A549 (cell line): ENCODE measurements around the gene NUDT14. TPM values are rescaled to one million over a fixed set of nuclear protein-coding genes. Genes with fewer than 3 reads are reported as not detected.

Experiments used
- ATAC-seq, 2 experiments: fragments of 200-7000 bp in 1 of 2; fragments of >200 bp in 1 of 2; cut with Nextera tagmentation in 1 of 2; cut with Tn5 transposase in 1 of 2; 3 replicates each; pipeline versions ENCODE4 v1.8.0 to v1.9.1; 2018 to 2020; ENCODE audit warnings: mild to moderate bottlenecking in 1 of 2, moderate library complexity in 1 of 2
- CTCF ChIA-PET: fragments of 300-600 bp; sonication (Branson Sonifier 250); formaldehyde crosslinking; extraction: SDS; loops from one replicate; lab custom pipeline; 2021; ENCODE audit warnings: antibody characterized with exemption, inconsistent platforms; lab: Yijun Ruan, JAX
- POLR2A ChIA-PET: fragments of 350-600 bp; formaldehyde crosslinking; extraction: SDS; loops from one replicate; lab custom pipeline; 2021; ENCODE audit warnings: antibody characterized with exemption, inconsistent platforms; lab: Yijun Ruan, JAX
- DNase-seq, 2 experiments: peaks; one replicate each; pipeline versions ENCODE4 v3.0.0 to v3.0.0-alpha.2; 2011 to 2016; ENCODE audit warnings: low read depth in 1 of 2, low spot score in 1 of 2
- FAIRE-seq: peaks from 2 replicates; lab custom pipeline; 2011; peaks lifted over from hg19 to GRCh38; lab: Jason Lieb, UNC
- H3K27ac ChIP-seq, 2 experiments: fragments of >200 bp; sonication (Bioruptor Twin); formaldehyde crosslinking; 3 replicates each; pipeline ENCODE4 v1.5.1; 2016 to 2017
- H3K4me1 ChIP-seq: fragments of >200 bp; sonication (Bioruptor Twin); formaldehyde crosslinking; 3 replicates; pipeline ENCODE4 v1.6.1; 2016
- H3K4me2 ChIP-seq: fragments of >200 bp; sonication (Bioruptor Twin); formaldehyde crosslinking; 3 replicates; pipeline ENCODE4 v1.6.1; 2016
- H3K4me3 ChIP-seq: fragments of >200 bp; sonication (Bioruptor Twin); formaldehyde crosslinking; 3 replicates; pipeline ENCODE4 v1.5.1; 2016
- H3K9me3 ChIP-seq: fragments of >200 bp; sonication (Bioruptor Twin); formaldehyde crosslinking; 3 replicates; pipeline ENCODE4 v1.6.1; 2016
- BCL3 ChIP-seq: fragments of >200 bp; sonication (Bioruptor Twin); formaldehyde crosslinking; IDR thresholded peaks from 3 replicates; pipeline ENCODE4 v1.6.1; 2016
- BHLHE40 ChIP-seq: IDR thresholded peaks from 2 replicates; pipeline ENCODE4 v1.6.1; 2012; ENCODE audit warnings: low read depth, low read length, inconsistent platforms
- CBX2 ChIP-seq: fragments of 200-600 bp; sonication (generic); IDR thresholded peaks from 2 replicates; pipeline ENCODE4 v1.6.1; 2016; ENCODE audit warnings: low read depth, mild to moderate bottlenecking, borderline replicate concordance
- CBX8 ChIP-seq: fragments of 200-600 bp; sonication (generic); IDR thresholded peaks from 2 replicates; pipeline ENCODE4 v1.6.1; 2016
- CHD4 ChIP-seq: fragments of 200-600 bp; sonication (generic); IDR thresholded peaks from 2 replicates; pipeline ENCODE4 v1.6.1; 2016; ENCODE audit warnings: antibody characterized with exemption, mild to moderate bottlenecking, borderline replicate concordance
- CTCF ChIP-seq: fragments of >200 bp; sonication (Bioruptor Twin); formaldehyde crosslinking; IDR thresholded peaks from 3 replicates; pipeline ENCODE4 v1.5.1; 2016
- EHF ChIP-seq: fragments of 250-450 bp; sonication (Bioruptor Pico); IDR thresholded peaks from 2 replicates; pipeline ENCODE4 v1.5.0; 2020; ENCODE audit warnings: mild to moderate bottlenecking
- ELK1 ChIP-seq: fragments of 150-350 bp; IDR thresholded peaks from 2 replicates; pipeline ENCODE4 v1.6.1; 2014; ENCODE audit warnings: low read depth, mild to moderate bottlenecking, low read length
- FOSL2 ChIP-seq, 2 experiments: fragments of 450-650 bp in 1 of 2; fragments of >200 bp in 1 of 2; sonication (Bioruptor Twin) in 1 of 2; formaldehyde crosslinking; IDR thresholded peaks; 2 replicates each; pipeline versions ENCODE4 v1.5.0 to v1.6.1; 2016 to 2020; ENCODE audit warnings: mild to moderate bottlenecking in 1 of 2, moderate library complexity in 1 of 2
- HES2 ChIP-seq: fragments of >200 bp; sonication (Bioruptor Twin); formaldehyde crosslinking; IDR thresholded peaks from 2 replicates; pipeline ENCODE4 v1.6.1; 2016
- HOXB5 ChIP-seq: fragments of 250-450 bp; sonication (Bioruptor Pico); IDR thresholded peaks from 2 replicates; pipeline ENCODE4 v1.5.0; 2020; ENCODE audit warnings: mild to moderate bottlenecking, moderate library complexity
- JUNB ChIP-seq: fragments of >200 bp; sonication (Bioruptor Twin); formaldehyde crosslinking; IDR thresholded peaks from 2 replicates; pipeline ENCODE4 v1.6.1; 2016
- KDM5A ChIP-seq: fragments of 200-600 bp; sonication (generic); IDR thresholded peaks from 2 replicates; pipeline ENCODE4 v1.6.1; 2016; ENCODE audit warnings: antibody characterized with exemption, mild to moderate bottlenecking
- MAFK ChIP-seq: fragments of 450-650 bp; IDR thresholded peaks from 2 replicates; pipeline ENCODE4 v1.6.1; 2014; ENCODE audit not compliant: partially characterized antibody
- MYC ChIP-seq: IDR thresholded peaks from 2 replicates; pipeline ENCODE4 v1.6.1; 2012; ENCODE audit warnings: mild to moderate bottlenecking, inconsistent platforms, low read length, improper control_type of control experiment, borderline replicate concordance
- NPAS2 ChIP-seq: fragments of 250-450 bp; sonication (Bioruptor Pico); IDR thresholded peaks from 2 replicates; pipeline ENCODE4 v1.8.0; 2022; ENCODE audit warnings: mild to moderate bottlenecking, moderate library complexity, borderline replicate concordance
- PHF8 ChIP-seq: fragments of 200-600 bp; sonication (generic); IDR thresholded peaks from 2 replicates; pipeline ENCODE4 v1.6.1; 2016; ENCODE audit warnings: low read depth, mild to moderate bottlenecking, antibody characterized with exemption, moderate library complexity, borderline replicate concordance
- RAD21 ChIP-seq, 2 experiments: fragments of >200 bp in 1 of 2; sonication (Bioruptor Twin) in 1 of 2; formaldehyde crosslinking in 1 of 2; IDR thresholded peaks in 1 of 2; conservative IDR thresholded peaks in 1 of 2; 2 replicates in 1 of 2; 3 replicates in 1 of 2; pipeline ENCODE4 v1.6.1; 2012 to 2018; ENCODE audit warnings: inconsistent platforms in 1 of 2
- TFCP2L1 ChIP-seq: fragments of 250-450 bp; sonication (Bioruptor Pico); IDR thresholded peaks from 2 replicates; pipeline ENCODE4 v1.5.0; 2021; ENCODE audit warnings: mild to moderate bottlenecking
- ZC3H11A ChIP-seq: fragments of 450-650 bp; IDR thresholded peaks from 2 replicates; pipeline ENCODE4 v1.6.1; 2014; ENCODE audit warnings: antibody characterized with exemption, mild to moderate bottlenecking
- ZFP36 ChIP-seq: fragments of 450-650 bp; IDR thresholded peaks from 2 replicates; pipeline ENCODE4 v1.6.1; 2014; ENCODE audit warnings: borderline replicate concordance; ENCODE audit not compliant: partially characterized antibody
- WGBS: methylation state at CpG from one replicate; pipeline ENCODE4 v1.1.6; 2017; ENCODE audit errors: missing lambda C conversion rate; 5-methylcytosine and 5-hydroxymethylcytosine counted together
- polyA plus RNA-seq, 4 experiments: library from polyadenylated mRNA; depleted of rRNA in 3 of 4; stranded (reverse); fragments of >200 nt; fragmentation: RNase III in 1 of 4; extraction: RNeasy Plus Mini Kit Qiagen cat#74134 plus additional on column Dnase treatment in 1 of 4; gene quantifications; 2 replicates in 3 of 4; 3 replicates in 1 of 4; pipeline ENCODE4 v1.2.3, GENCODE V29; 2011 to 2017

Gene NUDT14
- polyA plus RNA-seq, 2 of the 4 experiments (the other 2 are of a cell fraction) = 12.6 to 30.7 TPM

- ATAC-seq = no peak
- POLR2A ChIA-PET = no interaction called here
These were observed 24.4 kb downstream of the NUDT14 start for GRCh38 chr14:105156414-105157375.

GRCh38 chr14:105155681-105156413 lies 25.3 kb downstream of the NUDT14 start:
- no peak overlapping the region for H3K27ac ChIP-seq
- DNase-seq = no peak
- H3K4me3 ChIP-seq = no peak overlapping the region
- ChIA-PET CTCF (interaction anchor here (1.2 to 3.4 kb wide), 3 partner anchors 9 to 65 kb away, joined by 3 to 15 read pairs (median 9); partner anchors contain the start of gene JAG2), POLR2A (no interaction called here)
- H3K4me1 ChIP-seq = no peaks in the 10 kb centered on the region; the same call in 2 of the 3 replicates
- H3K4me2 ChIP-seq = no peak overlapping the region
- no peak for TF ChIP-seq ZC3H11A
- no peak for TF ChIP-seq JUNB
- TF ChIP-seq CBX8 = no peak
- TF ChIP-seq MYC = no peak
- TF ChIP-seq RAD21 (conservative IDR thresholded peaks at IDR 0.05 in 1 of 2, IDR thresholded peaks at IDR 0.05 in 1 of 2) = no peak
- TF ChIP-seq PHF8 = no peak
- TF ChIP-seq BCL3 = no peak
- no peak for TF ChIP-seq FOSL2 (IDR thresholded peaks at IDR 0.05)
- TF ChIP-seq FOSL2 (CRISPR knock-in tag; IDR thresholded peaks at IDR 0.05) = no peak
- TF ChIP-seq MAFK = no peak
- FAIRE-seq = no peak
- no peaks in the 10 kb centered on the region for H3K9me3 ChIP-seq
- no peak for ATAC-seq
- 94% methylated on average over 40 of the region's 48 CpGs for WGBS

More at GRCh38 chr14:105156414-105157375, 24.4 kb downstream of the NUDT14 start:
- no peak overlapping the region for H3K4me2 ChIP-seq
- CTCF ChIA-PET = interaction anchor here (1.0 to 2.3 kb wide), 4 partner anchors 8 to 66 kb away, joined by 3 to 9 read pairs (median 3); no protein-coding TSS in a partner anchor
- FAIRE-seq (no peak), DNase-seq (no peak)
- no peak overlapping the region for H3K4me3 ChIP-seq
- TF ChIP-seq NPAS2 = no peak
- no peak for TF ChIP-seq EHF (CRISPR knock-in tag)
- TF ChIP-seq HOXB5 (CRISPR knock-in tag) = no peak
- no peak for TF ChIP-seq KDM5A
- no peak for TF ChIP-seq ZFP36
- TF ChIP-seq CTCF = no peak
- no peak for TF ChIP-seq CHD4
- TF ChIP-seq ZC3H11A = no peak
- no peak for TF ChIP-seq CBX8
- TF ChIP-seq BHLHE40 = no peak
- no peak for TF ChIP-seq MYC
- no peak for TF ChIP-seq CBX2
- TF ChIP-seq HES2 = no peak
- no peak for TF ChIP-seq RAD21 (conservative IDR thresholded peaks at IDR 0.05 in 1 of 2, IDR thresholded peaks at IDR 0.05 in 1 of 2)
- no peak for TF ChIP-seq ELK1
- no peak for TF ChIP-seq TFCP2L1 (CRISPR knock-in tag)
- TF ChIP-seq JUNB = no peak
- no peak for TF ChIP-seq BCL3
- H3K4me1 ChIP-seq = no peaks in the 10 kb centered on the region; the same call in 2 of the 3 replicates
- H3K9me3 ChIP-seq = no peaks in the 10 kb centered on the region
- 90% methylated on average over 26 of the region's 31 CpGs for WGBS
- H3K27ac ChIP-seq = no peak overlapping the region
